ENCODE measurements around the gene CFAP410. TPM values are rescaled to one million over a fixed set of nuclear protein-coding genes. Genes with fewer than 3 reads are reported as not detected.
A peak's percentile ranks its signal among the peaks of the same experiment; 100 is the strongest.

CFAP410 gene
- total and polyA plus RNA-seq, 10 donors = 26.2 to 79.8 (median 33.0) TPM

GRCh38 chr21:44352253-44352860 lies 13.2 kb upstream of the CFAP410 start:
- Histone ChIP-seq H3K4me1 (peaks cover 25 to 81% (median 61%) of the 10 kb centered on the region in 6 donors), H3K27me3 (replicated peaks in 1 of 7) (peaks cover 4 to 40% (median 27%) of the 10 kb centered on the region in 7 donors), H3K27ac (peak overlapping the region; percentile 73 to 93 (median 86)), H3K4me3 (peak overlapping the region in 1 of 8 donors; percentile 66), H3K9me3 (no peaks in the 10 kb centered on the region), H3K36me3 (peaks cover 0 to 12% (median 2%) of the 10 kb centered on the region in 6 donors)
- no peak for TF ChIP-seq CTCF (IDR thresholded peaks at IDR 0.05 in 8 of 11, conservative IDR thresholded peaks at IDR 0.05 in 3 of 11)
- peak in 1 of 3 donors; percentile 49 for TF ChIP-seq POLR2AphosphoS5 (IDR thresholded peaks at IDR 0.05)
- intact Hi-C loops (cut with DNase I; ENCODE audit: low total_unique reads) = no loop called here
- no peak for DNase-seq
- WGBS, 5 donors = 65 to 74% (median 66%) methylated on average over 16 to 17 of the region's 17 CpGs

GRCh38 chr21:44351535-44352252 lies 12.5 kb upstream of the CFAP410 start:
- peaks cover 0 to 6% (median 0%) of the 10 kb centered on the region in 6 donors for H3K36me3 ChIP-seq
- H3K4me3 ChIP-seq = peak overlapping the region in 1 of 8 donors; percentile 66
- WGBS, 5 donors = 83 to 93% (median 85%) methylated on average over 13 to 18 of the region's 18 CpGs
- intact Hi-C loops (cut with DNase I; ENCODE audit: low total_unique reads) = no loop called here
- no peaks in the 10 kb centered on the region for H3K9me3 ChIP-seq
- DNase-seq = no peak
- peaks cover 4 to 40% (median 27%) of the 10 kb centered on the region in 7 donors for H3K27me3 ChIP-seq (replicated peaks in 1 of 7)
- TF ChIP-seq POLR2AphosphoS5 (IDR thresholded peaks at IDR 0.05) = no peak
- no peak for TF ChIP-seq POLR2A (IDR thresholded peaks at IDR 0.05)
- TF ChIP-seq CTCF (IDR thresholded peaks at IDR 0.05 in 8 of 11, conservative IDR thresholded peaks at IDR 0.05 in 3 of 11) = no peak
- H3K27ac ChIP-seq = peak overlapping the region in 7 of 8 donors; percentile 75 to 93 (median 89)
- peaks cover 25 to 75% (median 60%) of the 10 kb centered on the region in 6 donors for H3K4me1 ChIP-seq

- no peak for DNase-seq
- H3K4me3 ChIP-seq = peak overlapping the region in 4 of 8 donors; percentile 19 to 61 (median 22)
- TF ChIP-seq CTCF (IDR thresholded peaks at IDR 0.05 in 8 of 11, conservative IDR thresholded peaks at IDR 0.05 in 3 of 11) (no peak), POLR2AphosphoS5 (IDR thresholded peaks at IDR 0.05) (no peak), POLR2A (IDR thresholded peaks at IDR 0.05) (no peak)
- peak overlapping the region in 1 of 8 donors; percentile 21 for H3K27ac ChIP-seq
- H3K36me3 ChIP-seq = no peaks in the 10 kb centered on the region
- peaks cover 4 to 40% (median 27%) of the 10 kb centered on the region in 7 donors for H3K27me3 ChIP-seq (replicated peaks in 1 of 7)
- peaks cover 25 to 67% (median 57%) of the 10 kb centered on the region in 6 donors for H3K4me1 ChIP-seq
- intact Hi-C loops (cut with DNase I; ENCODE audit: low total_unique reads) = no loop called here
- WGBS, 5 donors = 39 to 66% (median 46%) methylated on average over 7 to 42 of the region's 42 CpGs
- no peaks in the 10 kb centered on the region for H3K9me3 ChIP-seq
These were observed 11.7 kb upstream of the CFAP410 start for GRCh38 chr21:44350773-44351481.

All from spleen (tissue), 11 donors.